HepG2 (cell line): ENCODE measurements around the gene MEAK7. TPM values are rescaled to one million over a fixed set of nuclear protein-coding genes. Genes with fewer than 3 reads are reported as not detected.

Source experiments
- ARNT ChIP-seq: fragments of 450-650 bp; IDR thresholded peaks from 2 replicates; pipeline ENCODE4 v1.6.1; 2017
- EEA1 ChIP-seq: sonication (generic); formaldehyde crosslinking; IDR thresholded peaks from 2 replicates; pipeline ENCODE4 v1.5.1; 2020; ENCODE audit warnings: mild to moderate bottlenecking, missing genetic modification reagents, borderline replicate concordance
- MEIS2 ChIP-seq: sonication (generic); formaldehyde crosslinking; IDR thresholded peaks from 2 replicates; pipeline ENCODE4 v1.9.0; 2021; ENCODE audit warnings: mild to moderate bottlenecking, missing genetic modification reagents
- MTA1 ChIP-seq: sonication (generic); formaldehyde crosslinking; IDR thresholded peaks from 2 replicates; pipeline ENCODE4 v1.4.0; 2020; ENCODE audit warnings: missing genetic modification reagents, mild to moderate bottlenecking, borderline replicate concordance
- MTA3 ChIP-seq: sonication (generic); formaldehyde crosslinking; IDR thresholded peaks from 2 replicates; pipeline ENCODE4 v1.4.0; 2020; ENCODE audit warnings: missing genetic modification reagents
- PLSCR1 ChIP-seq: sonication (generic); formaldehyde crosslinking; IDR thresholded peaks from 2 replicates; pipeline ENCODE4 v1.5.0; 2020; ENCODE audit warnings: missing genetic modification reagents, mild to moderate bottlenecking, borderline replicate concordance
- RNF2 ChIP-seq: fragments of 450-650 bp; conservative IDR thresholded peaks from 2 replicates; pipeline ENCODE4 v1.6.1; 2016; ENCODE audit warnings: low read depth
- SIX1 ChIP-seq: sonication (generic); formaldehyde crosslinking; IDR thresholded peaks from 2 replicates; pipeline ENCODE4 v1.4.0; 2020; ENCODE audit warnings: missing genetic modification reagents, borderline replicate concordance
- ZBTB2 ChIP-seq: sonication (generic); formaldehyde crosslinking; IDR thresholded peaks from 2 replicates; pipeline ENCODE4 v1.8.0; 2022; ENCODE audit warnings: low read depth, missing genetic modification reagents
- ZFP1 ChIP-seq: IDR thresholded peaks from 2 replicates; pipeline ENCODE4 v1.6.1; 2016
- ZMYM3 ChIP-seq: sonication (generic); formaldehyde crosslinking; IDR thresholded peaks from 2 replicates; pipeline ENCODE4 v1.5.1; 2020; ENCODE audit warnings: mild to moderate bottlenecking, missing genetic modification reagents
- ZNF274 ChIP-seq: sonication (generic); formaldehyde crosslinking; IDR thresholded peaks from 2 replicates; pipeline ENCODE4 v1.5.1; 2020; ENCODE audit warnings: mild to moderate bottlenecking, missing genetic modification reagents
- ZNF451 ChIP-seq: sonication (generic); formaldehyde crosslinking; IDR thresholded peaks from 2 replicates; pipeline ENCODE4 v1.5.0; 2020; ENCODE audit warnings: mild to moderate bottlenecking, missing genetic modification reagents
- ZNF572 ChIP-seq: sonication (generic); formaldehyde crosslinking; IDR thresholded peaks from 2 replicates; pipeline ENCODE4 v1.5.1; 2020; ENCODE audit warnings: mild to moderate bottlenecking, missing genetic modification reagents
- polyA plus RNA-seq, 8 experiments: library from polyadenylated mRNA; depleted of rRNA in 3 of 8; stranded (reverse) in 7 of 8; unstranded in 1 of 8; fragments of >200 nt; fragmentation: Illumina TruSeq in 4 of 8; extraction: Trizol in 4 of 8; gene quantifications; 2 replicates each; pipeline versions ENCODE4 v1.2.1 to v1.2.3, GENCODE V29; 2011 to 2016; ENCODE audit warnings: low read depth in 4 of 8, missing spikeins in 1 of 8, mixed read lengths in 1 of 8; ENCODE audit not compliant: insufficient read depth in 1 of 8
- total RNA-seq, 5 experiments: library from RNA; depleted of rRNA; stranded (reverse); fragments of >200 nt; fragmentation: Illumina TruSeq; extraction: Trizol; gene quantifications; 2 replicates each; pipeline ENCODE4 v1.2.3, GENCODE V29; 2016; ENCODE audit warnings: low read depth in 1 of 5
- TF ChIP-seq, protein P1 (sequence below): sonication (generic); formaldehyde crosslinking; IDR thresholded peaks from 2 replicates; pipeline ENCODE4 v1.4.0; 2020; ENCODE audit warnings: mild to moderate bottlenecking, missing genetic modification reagents
- TF ChIP-seq, protein P2 (sequence below): IDR thresholded peaks from 2 replicates; pipeline ENCODE4 v1.6.1; 2018; ENCODE audit warnings: missing genetic modification reagents, mild to moderate bottlenecking, missing compliant biosample characterization
- TF ChIP-seq, protein P3 (sequence below): sonication (generic); formaldehyde crosslinking; IDR thresholded peaks from 2 replicates; pipeline ENCODE4 v1.8.1; 2022; ENCODE audit warnings: mild to moderate bottlenecking, missing genetic modification reagents
- TF ChIP-seq, protein P4 (sequence below): IDR thresholded peaks from 2 replicates; pipeline ENCODE4 v1.6.1; 2016; ENCODE audit warnings: missing genetic modification reagents, missing compliant biosample characterization
- TF ChIP-seq, protein P5 (sequence below): sonication (generic); formaldehyde crosslinking; conservative IDR thresholded peaks from 2 replicates; pipeline ENCODE4 v1.4.0; 2020; ENCODE audit warnings: missing genetic modification reagents

MEAK7 gene
- total and polyA plus RNA-seq, 2 of the 13 experiments (the other 11 are each of a cell fraction or from before 2014, with no cell fraction given), result 11.8 to 14.7 TPM

GRCh38 chr16:84514874-84515835 is 10.7 kb upstream of the MEAK7 start (continued):
- TF ChIP-seq, protein P1, sequence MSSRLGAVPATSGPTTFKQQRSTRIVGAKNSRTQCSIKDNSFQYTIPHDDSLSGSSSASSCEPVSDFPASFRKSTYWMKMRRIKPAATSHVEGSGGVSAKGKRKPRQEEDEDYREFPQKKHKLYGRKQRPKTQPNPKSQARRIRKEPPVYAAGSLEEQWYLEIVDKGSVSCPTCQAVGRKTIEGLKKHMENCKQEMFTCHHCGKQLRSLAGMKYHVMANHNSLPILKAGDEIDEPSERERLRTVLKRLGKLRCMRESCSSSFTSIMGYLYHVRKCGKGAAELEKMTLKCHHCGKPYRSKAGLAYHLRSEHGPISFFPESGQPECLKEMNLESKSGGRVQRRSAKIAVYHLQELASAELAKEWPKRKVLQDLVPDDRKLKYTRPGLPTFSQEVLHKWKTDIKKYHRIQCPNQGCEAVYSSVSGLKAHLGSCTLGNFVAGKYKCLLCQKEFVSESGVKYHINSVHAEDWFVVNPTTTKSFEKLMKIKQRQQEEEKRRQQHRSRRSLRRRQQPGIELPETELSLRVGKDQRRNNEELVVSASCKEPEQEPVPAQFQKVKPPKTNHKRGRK (CRISPR knock-in tag), result 0 out of 2 replicates have a peak, but pooled peaks have one; percentile 32
- TF ChIP-seq ZBTB2 (CRISPR knock-in tag), result no peak
- TF ChIP-seq, protein P2, sequence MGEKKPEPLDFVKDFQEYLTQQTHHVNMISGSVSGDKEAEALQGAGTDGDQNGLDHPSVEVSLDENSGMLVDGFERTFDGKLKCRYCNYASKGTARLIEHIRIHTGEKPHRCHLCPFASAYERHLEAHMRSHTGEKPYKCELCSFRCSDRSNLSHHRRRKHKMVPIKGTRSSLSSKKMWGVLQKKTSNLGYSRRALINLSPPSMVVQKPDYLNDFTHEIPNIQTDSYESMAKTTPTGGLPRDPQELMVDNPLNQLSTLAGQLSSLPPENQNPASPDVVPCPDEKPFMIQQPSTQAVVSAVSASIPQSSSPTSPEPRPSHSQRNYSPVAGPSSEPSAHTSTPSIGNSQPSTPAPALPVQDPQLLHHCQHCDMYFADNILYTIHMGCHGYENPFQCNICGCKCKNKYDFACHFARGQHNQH (CRISPR knock-in tag), result 0 out of 2 replicates have a peak, but pooled peaks have one; percentile 74
- peak; percentile 90; the same call in 1 of the 2 replicates for TF ChIP-seq ZNF572
- TF ChIP-seq, protein P3, sequence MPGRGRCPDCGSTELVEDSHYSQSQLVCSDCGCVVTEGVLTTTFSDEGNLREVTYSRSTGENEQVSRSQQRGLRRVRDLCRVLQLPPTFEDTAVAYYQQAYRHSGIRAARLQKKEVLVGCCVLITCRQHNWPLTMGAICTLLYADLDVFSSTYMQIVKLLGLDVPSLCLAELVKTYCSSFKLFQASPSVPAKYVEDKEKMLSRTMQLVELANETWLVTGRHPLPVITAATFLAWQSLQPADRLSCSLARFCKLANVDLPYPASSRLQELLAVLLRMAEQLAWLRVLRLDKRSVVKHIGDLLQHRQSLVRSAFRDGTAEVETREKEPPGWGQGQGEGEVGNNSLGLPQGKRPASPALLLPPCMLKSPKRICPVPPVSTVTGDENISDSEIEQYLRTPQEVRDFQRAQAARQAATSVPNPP (CRISPR knock-in tag), result no peak
- TF ChIP-seq, protein P4, sequence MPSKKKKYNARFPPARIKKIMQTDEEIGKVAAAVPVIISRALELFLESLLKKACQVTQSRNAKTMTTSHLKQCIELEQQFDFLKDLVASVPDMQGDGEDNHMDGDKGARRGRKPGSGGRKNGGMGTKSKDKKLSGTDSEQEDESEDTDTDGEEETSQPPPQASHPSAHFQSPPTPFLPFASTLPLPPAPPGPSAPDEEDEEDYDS (CRISPR knock-in tag), result no peak
- TF ChIP-seq RNF2, result peak; percentile 47; the same call in 1 of the 2 replicates
- TF ChIP-seq MTA1, result 0 out of 2 replicates have a peak, but pooled peaks have one; percentile 54
- no peak for TF ChIP-seq MTA3 (CRISPR knock-in tag)
- TF ChIP-seq ZNF274 (CRISPR knock-in tag), result peak; percentile 59; the same call in 1 of the 2 replicates
- no peak for TF ChIP-seq SIX1 (CRISPR knock-in tag)
- peak; percentile 53; the same call in 1 of the 2 replicates for TF ChIP-seq EEA1 (CRISPR knock-in tag)
- TF ChIP-seq ZNF451 (CRISPR knock-in tag), result no peak
- TF ChIP-seq PLSCR1, result no peak
- peak; percentile 58; the same call in 1 of the 2 replicates for TF ChIP-seq ZMYM3 (CRISPR knock-in tag)
- no peak for TF ChIP-seq ARNT
- TF ChIP-seq MEIS2 (CRISPR knock-in tag), result peak; percentile 46; the same call in 1 of the 2 replicates
- TF ChIP-seq, protein P5, sequence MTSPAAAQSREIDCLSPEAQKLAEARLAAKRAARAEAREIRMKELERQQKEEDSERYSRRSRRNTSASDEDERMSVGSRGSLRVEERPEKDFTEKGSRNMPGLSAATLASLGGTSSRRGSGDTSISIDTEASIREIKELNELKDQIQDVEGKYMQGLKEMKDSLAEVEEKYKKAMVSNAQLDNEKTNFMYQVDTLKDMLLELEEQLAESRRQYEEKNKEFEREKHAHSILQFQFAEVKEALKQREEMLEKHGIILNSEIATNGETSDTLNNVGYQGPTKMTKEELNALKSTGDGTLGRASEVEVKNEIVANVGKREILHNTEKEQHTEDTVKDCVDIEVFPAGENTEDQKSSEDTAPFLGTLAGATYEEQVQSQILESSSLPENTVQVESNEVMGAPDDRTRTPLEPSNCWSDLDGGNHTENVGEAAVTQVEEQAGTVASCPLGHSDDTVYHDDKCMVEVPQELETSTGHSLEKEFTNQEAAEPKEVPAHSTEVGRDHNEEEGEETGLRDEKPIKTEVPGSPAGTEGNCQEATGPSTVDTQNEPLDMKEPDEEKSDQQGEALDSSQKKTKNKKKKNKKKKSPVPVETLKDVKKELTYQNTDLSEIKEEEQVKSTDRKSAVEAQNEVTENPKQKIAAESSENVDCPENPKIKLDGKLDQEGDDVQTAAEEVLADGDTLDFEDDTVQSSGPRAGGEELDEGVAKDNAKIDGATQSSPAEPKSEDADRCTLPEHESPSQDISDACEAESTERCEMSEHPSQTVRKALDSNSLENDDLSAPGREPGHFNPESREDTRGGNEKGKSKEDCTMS (CRISPR knock-in tag), result no peak
- TF ChIP-seq ZFP1, result no peak
